AG10803 (cell line): ENCODE measurements around the gene RYK.

Source experiments
- DNase-seq: peaks from one replicate; pipeline ENCODE4 v3.0.0; 2010; ENCODE audit warnings: low read depth
- H3K4me3 ChIP-seq: 2 replicates; pipeline ENCODE4 v1.5.1; 2011; ENCODE audit warnings: mild to moderate bottlenecking, low read length, control low read depth
- CTCF ChIP-seq: conservative IDR thresholded peaks from 2 replicates; pipeline ENCODE4 v1.5.1; 2011; ENCODE audit warnings: mild to moderate bottlenecking, low read length, control low read depth, inconsistent platforms

RYK gene

GRCh38 chr3:134144694-134145093, 106.0 kb downstream of the RYK start:
- no peak for DNase-seq
- H3K4me3 ChIP-seq: no peak overlapping the region
- no peak for TF ChIP-seq CTCF

GRCh38 chr3:134143828-134144401, 106.7 kb downstream of the RYK start:
- H3K4me3 ChIP-seq: no peak overlapping the region
- no peak for TF ChIP-seq CTCF
- no peak for DNase-seq

- no peak for TF ChIP-seq CTCF
- H3K4me3 ChIP-seq: no peak overlapping the region
- DNase-seq: no peak
These were observed 114.1 kb downstream of the RYK start for GRCh38 chr3:134136604-134137003.

DNA sequence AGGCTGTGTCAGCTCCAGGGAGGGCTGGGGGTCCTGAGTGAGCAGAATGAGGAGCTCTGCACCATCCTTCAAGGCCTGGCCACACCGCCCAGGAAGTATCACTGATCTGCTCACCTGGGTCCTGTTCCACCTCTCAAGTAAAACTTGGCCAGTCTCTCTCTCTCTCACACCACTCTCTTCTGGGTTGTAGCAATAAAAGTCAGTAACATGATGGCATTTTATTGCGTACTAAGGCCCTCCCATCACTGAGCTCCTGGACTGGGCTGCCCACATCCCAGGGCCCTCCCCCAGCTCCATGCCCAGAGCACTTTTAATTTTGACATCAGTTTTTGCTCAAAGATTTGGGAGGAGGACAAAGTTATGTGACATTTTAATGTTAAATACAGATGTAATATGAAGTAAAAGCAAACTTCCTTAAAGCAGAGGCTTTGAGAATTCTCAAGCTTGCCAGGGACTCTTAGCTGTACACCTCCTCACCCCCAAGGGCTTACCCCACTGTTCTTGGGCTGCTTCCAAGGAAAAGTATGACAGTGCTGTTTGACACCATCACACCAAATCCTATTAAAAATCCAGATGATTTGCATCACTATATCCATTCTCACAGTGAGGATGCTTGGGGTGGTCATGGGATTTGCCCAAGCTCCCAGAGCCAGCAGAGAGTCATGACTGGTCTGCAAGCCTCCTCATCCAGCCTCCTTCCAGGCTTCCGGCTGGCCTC, 115.8 kb downstream of the RYK start:
- no peak overlapping the region for H3K4me3 ChIP-seq
- no peak for TF ChIP-seq CTCF
- no peak for DNase-seq

GRCh38 chr3:134134240-134134639, 116.4 kb downstream of the RYK start:
- DNase-seq: no peak
- H3K4me3 ChIP-seq: no peak overlapping the region
- no peak for TF ChIP-seq CTCF

DNA sequence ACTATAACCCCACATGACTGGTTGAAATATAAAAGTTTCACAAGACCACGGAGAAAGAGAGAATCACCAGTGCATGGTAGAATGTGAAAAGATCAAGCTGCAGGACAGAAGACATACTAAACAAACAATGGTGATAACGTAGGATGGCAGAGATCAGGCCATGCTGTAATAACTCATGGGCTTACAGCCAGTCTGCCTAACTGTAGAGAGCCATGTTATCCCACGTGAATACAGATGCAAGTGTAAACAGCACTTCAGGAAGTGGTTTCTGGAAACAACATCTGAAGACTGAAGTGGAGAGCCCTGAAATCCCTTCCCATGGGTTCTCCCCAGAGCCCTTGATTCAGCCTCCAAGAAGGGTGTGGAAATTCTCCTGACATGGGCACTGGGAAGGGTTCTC, 117.7 kb downstream of the RYK start:
- no peak overlapping the region for H3K4me3 ChIP-seq
- TF ChIP-seq CTCF: no peak
- DNase-seq: no peak

DNA sequence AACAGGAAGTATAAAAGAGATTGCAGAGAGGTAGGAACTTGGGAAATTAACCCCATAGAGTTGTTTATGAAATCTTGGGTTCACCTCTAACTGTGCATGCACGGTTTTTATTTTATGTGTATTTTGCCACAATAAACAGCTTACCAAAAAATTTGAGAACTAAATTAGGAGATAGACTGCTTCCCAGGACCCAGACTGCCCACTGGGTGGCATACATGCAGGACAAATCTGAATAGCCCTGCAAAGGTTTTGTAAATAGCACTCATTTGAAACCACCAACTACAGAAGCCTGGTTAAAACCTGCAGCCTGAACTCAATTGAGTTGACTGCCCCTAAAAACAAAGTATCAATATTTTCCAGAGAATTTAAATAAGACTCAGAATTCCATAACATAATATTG, 124.5 kb downstream of the RYK start:
- TF ChIP-seq CTCF: peak; percentile 25
- H3K4me3 ChIP-seq: no peak overlapping the region
- DNase-seq: no peak
